CD4-positive, alpha-beta T cell treated with Interleukin-1 beta for 1 hour (primary cell): ENCODE results near the gene ADPRHL1.
"Not testable (repeated sequence)": the region's sequence is repeated elsewhere in the genome, so short reads cannot be mapped to it uniquely, and the experiment has no call there.

Experiments
- DNase-seq, 2 donors: peaks; one replicate each; pipeline ENCODE4 v3.0.0-alpha.2; 2020 to 2022

Gene ADPRHL1

GRCh38 chr13:113452466-113452865, 822 bp downstream of the ADPRHL1 start:
- no peak for DNase-seq

GRCh38 chr13:113451951-113452421, 1.3 kb downstream of the ADPRHL1 start:
- no peak for DNase-seq

GRCh38 chr13:113450861-113451620, 2.2 kb downstream of the ADPRHL1 start:
- not testable (repeated sequence) for DNase-seq

- not testable (repeated sequence) for DNase-seq
These were observed 2.9 kb downstream of the ADPRHL1 start for GRCh38 chr13:113450348-113450744.

- DNase-seq, result no peak
These were observed 3.5 kb downstream of the ADPRHL1 start for GRCh38 chr13:113449693-113450347.

- DNase-seq, result peak; percentile 59 to 69
These were observed 4.2 kb downstream of the ADPRHL1 start for GRCh38 chr13:113448885-113449692.

GRCh38 chr13:113448545-113448884, 4.8 kb downstream of the ADPRHL1 start:
- no peak for DNase-seq

- DNase-seq, result no peak
These were observed 5.7 kb downstream of the ADPRHL1 start for GRCh38 chr13:113447596-113447995.

- DNase-seq, result no peak
These were observed 6.8 kb downstream of the ADPRHL1 start for GRCh38 chr13:113446488-113446854.

GRCh38 chr13:113445791-113446487, 7.3 kb downstream of the ADPRHL1 start:
- peak in 1 of 2 donors; percentile 46 for DNase-seq

GRCh38 chr13:113443991-113444390, 9.3 kb downstream of the ADPRHL1 start:
- DNase-seq, result no peak

GRCh38 chr13:113442985-113443362, 10.3 kb downstream of the ADPRHL1 start:
- no peak for DNase-seq

- DNase-seq, result no peak
These were observed 10.8 kb downstream of the ADPRHL1 start for GRCh38 chr13:113442354-113442984.

GRCh38 chr13:113441661-113442060, 11.6 kb downstream of the ADPRHL1 start:
- DNase-seq, result no peak

GRCh38 chr13:113437408-113438010, 15.8 kb downstream of the ADPRHL1 start:
- no peak for DNase-seq

GRCh38 chr13:113436866-113437265, 16.4 kb downstream of the ADPRHL1 start:
- DNase-seq, result not testable (repeated sequence)

- DNase-seq, result not testable (repeated sequence)
These were observed 17.4 kb downstream of the ADPRHL1 start for GRCh38 chr13:113435907-113436306.

- no peak for DNase-seq
These were observed 19.8 kb downstream of the ADPRHL1 start for GRCh38 chr13:113433391-113433916.

- no peak for DNase-seq
These were observed 20.6 kb downstream of the ADPRHL1 start for GRCh38 chr13:113432506-113433270.

- DNase-seq, result no peak
These were observed 22.1 kb downstream of the ADPRHL1 start for GRCh38 chr13:113431171-113431570.
